Loucy (cell line): ENCODE measurements around the gene ZNF709.
"Not testable (repeated sequence)": the region's sequence is repeated elsewhere in the genome, so short reads cannot be mapped to it uniquely, and the experiment has no call there.

ENCODE experiments used
- H2AFZ ChIP-seq: fragments of 200-600 bp; sonication (generic); 2 replicates; pipeline ENCODE4 v1.6.0; 2016; ENCODE audit warnings: antibody characterized with exemption, mild to moderate bottlenecking, low read length, moderate library complexity
- H3F3A ChIP-seq: fragments of 200-600 bp; 2 replicates; pipeline ENCODE4 v1.6.0; 2016; ENCODE audit warnings: antibody characterized with exemption, low read depth, mild to moderate bottlenecking
- H3K27me3 ChIP-seq: fragments of 200-600 bp; sonication (generic); 2 replicates; pipeline ENCODE4 v1.6.1; 2014; ENCODE audit warnings: low read length, mild to moderate bottlenecking; ENCODE audit not compliant: insufficient read depth, poor library complexity, severe bottlenecking
- H3K36me3 ChIP-seq: fragments of 200-600 bp; sonication (generic); 2 replicates; pipeline ENCODE4 v1.6.1; 2016; ENCODE audit warnings: low read length; ENCODE audit not compliant: insufficient read depth
- H3K4me1 ChIP-seq: fragments of 200-600 bp; sonication (generic); 2 replicates; pipeline ENCODE4 v1.5.1; 2014; ENCODE audit warnings: low read length, mild to moderate bottlenecking; ENCODE audit not compliant: insufficient read depth, poor library complexity, severe bottlenecking
- H3K4me2 ChIP-seq: fragments of 200-600 bp; sonication (generic); 2 replicates; pipeline ENCODE4 v1.6.0; 2014; ENCODE audit warnings: antibody characterized with exemption, low read length, low read depth, mild to moderate bottlenecking; ENCODE audit not compliant: poor library complexity, severe bottlenecking
- H3K4me3 ChIP-seq: fragments of 200-600 bp; sonication (generic); 2 replicates; pipeline ENCODE4 v1.5.1; 2014; ENCODE audit warnings: low read length, mild to moderate bottlenecking, mixed read lengths; ENCODE audit not compliant: poor library complexity, severe bottlenecking
- H3K79me2 ChIP-seq: fragments of 200-600 bp; sonication (generic); 2 replicates; pipeline ENCODE4 v1.6.1; 2014; ENCODE audit warnings: low read length; ENCODE audit not compliant: insufficient read depth
- H3K9ac ChIP-seq: fragments of 200-600 bp; sonication (generic); 2 replicates; pipeline ENCODE4 v1.6.0; 2014; ENCODE audit warnings: mild to moderate bottlenecking, low read depth, low read length, moderate library complexity; ENCODE audit not compliant: poor library complexity, severe bottlenecking
- H3K9me2 ChIP-seq: fragments of 200-600 bp; sonication (generic); replicated peaks from 2 replicates; pipeline ENCODE4 v1.6.1; 2016; ENCODE audit warnings: low read depth, low read length, mixed read lengths
- H3K9me3 ChIP-seq: fragments of 200-600 bp; sonication (generic); 2 replicates; pipeline ENCODE4 v1.6.1; 2014; ENCODE audit warnings: mild to moderate bottlenecking, antibody characterized with exemption, low read length, low read depth; ENCODE audit not compliant: insufficient read depth
- H4K20me1 ChIP-seq: fragments of 200-600 bp; sonication (generic); 2 replicates; pipeline ENCODE4 v1.6.0; 2014; ENCODE audit warnings: antibody characterized with exemption, low read length, mild to moderate bottlenecking; ENCODE audit not compliant: insufficient read depth, poor library complexity, severe bottlenecking
- CTCF ChIP-seq: fragments of 200-600 bp; sonication (generic); conservative IDR thresholded peaks from 2 replicates; pipeline ENCODE4 v1.5.1; 2014; ENCODE audit warnings: mild to moderate bottlenecking, antibody characterized with exemption, low read length
- EZH2phosphoT487 ChIP-seq: fragments of 200-600 bp; IDR thresholded peaks from 2 replicates; pipeline ENCODE4 v1.6.1; 2018; ENCODE audit warnings: antibody characterized with exemption, mild to moderate bottlenecking, moderate library complexity, borderline replicate concordance

Gene ZNF709

GRCh38 chr19:12465211-12465610 is 19.4 kb downstream of the ZNF709 start:
- no peak overlapping the region for H2AFZ ChIP-seq
- H3K9ac ChIP-seq, result no peak overlapping the region
- no peak for TF ChIP-seq CTCF
- no peak for TF ChIP-seq EZH2phosphoT487
- H4K20me1 ChIP-seq, result no peaks in the 10 kb centered on the region
- H3K79me2 ChIP-seq, result peaks cover 17% of the 10 kb centered on the region
- no peak overlapping the region for H3K4me3 ChIP-seq
- no peaks in the 10 kb centered on the region for H3K27me3 ChIP-seq
- H3K4me1 ChIP-seq, result no peaks in the 10 kb centered on the region
- H3K36me3 ChIP-seq, result peaks cover 61% of the 10 kb centered on the region
- H3K4me2 ChIP-seq, result no peak overlapping the region
- H3K9me2 ChIP-seq, result no peaks in the 10 kb centered on the region
- H3F3A ChIP-seq, result no peaks in the 10 kb centered on the region
- peaks cover 48% of the 10 kb centered on the region for H3K9me3 ChIP-seq

DNA sequence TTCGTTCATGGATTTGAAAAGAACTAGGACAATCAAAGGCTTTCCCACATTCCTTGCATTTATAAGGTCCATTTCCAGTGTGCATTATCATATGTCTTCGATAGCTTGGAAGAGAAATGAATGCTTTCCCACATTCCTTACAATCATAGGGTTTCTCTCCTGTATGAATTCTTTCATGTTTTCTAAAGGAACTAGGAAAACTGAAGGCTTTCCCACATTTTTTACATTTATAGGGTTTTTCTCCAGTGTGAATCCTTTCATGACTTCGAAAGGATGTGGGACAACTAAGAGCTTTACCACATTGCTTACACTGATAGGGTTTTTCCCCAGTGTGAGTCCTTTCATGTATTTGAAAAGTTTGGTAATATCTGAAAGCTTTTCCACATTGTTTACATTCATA is 19.8 kb downstream of the ZNF709 start:
- Histone ChIP-seq H3F3A (no peaks in the 10 kb centered on the region), H3K4me1 (no peaks in the 10 kb centered on the region), H4K20me1 (no peaks in the 10 kb centered on the region), H3K27me3 (no peaks in the 10 kb centered on the region), H3K79me2 (peaks cover 12% of the 10 kb centered on the region), H3K36me3 (peaks cover 57% of the 10 kb centered on the region), H3K4me3 (no peak overlapping the region), H3K9me3 (peaks cover 44% of the 10 kb centered on the region), H3K9me2 (no peaks in the 10 kb centered on the region), H3K4me2 (no peak overlapping the region), H2AFZ (no peak overlapping the region), H3K9ac (no peak overlapping the region)
- no peak for TF ChIP-seq EZH2phosphoT487
- TF ChIP-seq CTCF, result no peak

GRCh38 chr19:12464139-12464538 is 20.5 kb downstream of the ZNF709 start:
- H3K79me2 ChIP-seq, H3K9ac ChIP-seq, H3F3A ChIP-seq, H3K4me1 ChIP-seq, H2AFZ ChIP-seq, H3K27me3 ChIP-seq, H3K4me3 ChIP-seq, H3K4me2 ChIP-seq, H3K9me2 ChIP-seq, H4K20me1 ChIP-seq: not testable (repeated sequence)
- Histone ChIP-seq H3K9me3 (peaks cover 40% of the 10 kb centered on the region), H3K36me3 (peaks cover 55% of the 10 kb centered on the region)

- Histone ChIP-seq H4K20me1 (no peaks in the 10 kb centered on the region), H3K36me3 (no peaks in the 10 kb centered on the region; the same call in 1 of the 2 replicates), H3K9ac (no peak overlapping the region), H2AFZ (no peak overlapping the region), H3K4me3 (no peak overlapping the region), H3K4me2 (no peak overlapping the region), H3K9me3 (peaks cover 6% of the 10 kb centered on the region; the same call in 1 of the 2 replicates), H3K9me2 (no peaks in the 10 kb centered on the region), H3K79me2 (no peaks in the 10 kb centered on the region), H3K4me1 (no peaks in the 10 kb centered on the region), H3K27me3 (no peaks in the 10 kb centered on the region), H3F3A (no peaks in the 10 kb centered on the region)
- TF ChIP-seq CTCF (no peak), EZH2phosphoT487 (no peak)
These were observed 31.1 kb downstream of the ZNF709 start for GRCh38 chr19:12453495-12453894.
